ENCODE data around the gene COL23A1. TPM values are rescaled to one million over a fixed set of nuclear protein-coding genes. Genes with fewer than 3 reads are reported as not detected.

Gene COL23A1
- total RNA-seq, 1 donor from 2014 or later, result 0.12 TPM

DNA sequence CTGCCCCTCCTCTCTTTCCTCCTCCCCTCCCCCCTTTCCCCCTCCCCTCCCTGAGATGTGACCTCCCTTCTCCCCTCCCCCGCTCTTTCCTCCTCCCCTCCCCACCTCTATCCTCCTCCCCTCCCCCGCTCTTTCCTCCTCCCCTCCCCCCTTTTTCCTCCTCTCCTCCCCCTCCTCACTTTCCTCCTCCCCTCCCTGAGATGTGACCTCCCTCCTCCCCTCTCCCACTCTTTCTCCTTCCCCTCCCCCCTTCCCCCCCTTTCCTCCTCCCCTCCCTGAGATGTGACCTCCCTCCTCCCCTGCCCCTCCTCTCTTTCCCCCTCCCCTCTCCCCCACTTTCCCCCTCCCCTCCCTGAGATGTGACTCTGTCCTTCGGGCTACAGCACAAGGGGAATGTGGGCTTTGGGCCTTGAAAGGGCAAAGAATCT lies 169.8 kb downstream of the COL23A1 start:
- H3K4me3 Mint-ChIP-seq (ENCODE audit: unreplicated experiment), result no peak overlapping the region
- H3K4me1 Mint-ChIP-seq (ENCODE audit: low read depth), result peaks cover 2% of the 10 kb centered on the region
- no peaks in the 10 kb centered on the region for H3K9me3 Mint-ChIP-seq (ENCODE audit: low read depth)
- DNase-seq (ENCODE audit: low spot score), result no peak
- no peak overlapping the region for H3K27ac Mint-ChIP-seq (ENCODE audit: unreplicated experiment)
- H3K36me3 Mint-ChIP-seq (ENCODE audit: low read depth), result no peaks in the 10 kb centered on the region
- peaks cover 9% of the 10 kb centered on the region for H3K27me3 Mint-ChIP-seq (ENCODE audit: low read depth)
- no peak for TF ChIP-seq CTCF (IDR thresholded peaks at IDR 0.05)

GRCh38 chr5:178419651-178420050 lies 170.5 kb downstream of the COL23A1 start:
- no peaks in the 10 kb centered on the region for H3K9me3 Mint-ChIP-seq (ENCODE audit: low read depth)
- TF ChIP-seq CTCF (IDR thresholded peaks at IDR 0.05), result no peak
- DNase-seq (ENCODE audit: low spot score), result no peak
- no peaks in the 10 kb centered on the region for H3K36me3 Mint-ChIP-seq (ENCODE audit: low read depth)
- no peak overlapping the region for H3K27ac Mint-ChIP-seq (ENCODE audit: unreplicated experiment)
- H3K27me3 Mint-ChIP-seq (ENCODE audit: low read depth), result peaks cover 9% of the 10 kb centered on the region
- H3K4me1 Mint-ChIP-seq (ENCODE audit: low read depth), result peaks cover 2% of the 10 kb centered on the region
- no peak overlapping the region for H3K4me3 Mint-ChIP-seq (ENCODE audit: unreplicated experiment)

DNA sequence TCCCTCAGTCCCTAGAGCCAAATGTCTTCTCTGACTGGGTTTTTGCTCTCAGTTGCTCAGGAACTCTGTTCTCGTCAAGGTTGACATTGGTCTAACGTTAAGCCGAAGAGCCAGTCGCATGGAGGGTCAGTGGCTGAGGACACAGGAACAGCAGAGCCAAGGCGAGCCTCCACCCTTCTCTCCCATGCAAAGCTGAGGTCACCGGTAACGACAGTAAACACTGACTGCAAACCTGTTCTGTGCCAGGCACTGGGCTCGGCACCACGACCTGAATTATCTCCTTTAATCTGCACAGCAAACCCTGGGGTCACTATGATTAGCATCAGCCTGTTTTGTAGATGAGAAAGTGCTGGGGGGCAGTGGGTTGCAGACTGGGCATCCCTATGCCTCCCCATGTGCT lies 171.0 kb downstream of the COL23A1 start:
- TF ChIP-seq CTCF (IDR thresholded peaks at IDR 0.05), result no peak

GRCh38 chr5:178418471-178419010 lies 171.7 kb downstream of the COL23A1 start:
- H3K27me3 Mint-ChIP-seq (ENCODE audit: low read depth), result peaks cover 13% of the 10 kb centered on the region

More for the DNA sequence above, 171.0 kb downstream of the COL23A1 start:
- Mint-ChIP-seq H3K9me3 (ENCODE audit: low read depth) (no peaks in the 10 kb centered on the region), H3K36me3 (ENCODE audit: low read depth) (no peaks in the 10 kb centered on the region), H3K27me3 (ENCODE audit: low read depth) (peaks cover 9% of the 10 kb centered on the region), H3K4me3 (ENCODE audit: unreplicated experiment) (no peak overlapping the region), H3K4me1 (ENCODE audit: low read depth) (peaks cover 2% of the 10 kb centered on the region), H3K27ac (ENCODE audit: unreplicated experiment) (no peak overlapping the region)
- no peak for DNase-seq (ENCODE audit: low spot score)

DNA sequence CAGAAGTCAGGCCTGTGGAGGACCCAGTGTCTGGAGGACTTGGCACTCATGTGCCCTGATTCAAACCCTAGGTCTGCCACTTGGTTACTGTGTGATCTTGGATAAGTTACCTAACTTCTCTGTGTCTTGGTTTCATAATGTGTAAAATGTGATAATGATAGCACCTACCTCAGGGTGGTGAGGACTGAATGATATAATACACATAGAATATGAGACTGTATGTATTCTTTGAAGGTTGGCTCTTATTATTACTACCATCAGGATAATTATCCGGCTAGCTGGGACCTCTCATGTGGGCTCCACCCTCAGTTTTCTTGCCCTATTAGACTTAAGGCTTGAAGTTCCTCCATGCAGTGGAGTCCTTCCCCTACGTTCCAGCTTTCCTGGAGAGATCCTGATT lies 172.2 kb downstream of the COL23A1 start:
- no peaks in the 10 kb centered on the region for H3K9me3 Mint-ChIP-seq (ENCODE audit: low read depth)
- no peak for TF ChIP-seq CTCF (IDR thresholded peaks at IDR 0.05)
- H3K27ac Mint-ChIP-seq (ENCODE audit: unreplicated experiment), result no peak overlapping the region
- no peak overlapping the region for H3K4me3 Mint-ChIP-seq (ENCODE audit: unreplicated experiment)
- peaks cover 2% of the 10 kb centered on the region for H3K4me1 Mint-ChIP-seq (ENCODE audit: low read depth)
- H3K27me3 Mint-ChIP-seq (ENCODE audit: low read depth), result peaks cover 15% of the 10 kb centered on the region
- no peaks in the 10 kb centered on the region for H3K36me3 Mint-ChIP-seq (ENCODE audit: low read depth)
- no peak for DNase-seq (ENCODE audit: low spot score)

More at GRCh38 chr5:178418471-178419010, 171.7 kb downstream of the COL23A1 start:
- Mint-ChIP-seq H3K9me3 (ENCODE audit: low read depth) (no peaks in the 10 kb centered on the region), H3K4me1 (ENCODE audit: low read depth) (peaks cover 2% of the 10 kb centered on the region), H3K27ac (ENCODE audit: unreplicated experiment) (no peak overlapping the region), H3K36me3 (ENCODE audit: low read depth) (no peaks in the 10 kb centered on the region), H3K4me3 (ENCODE audit: unreplicated experiment) (no peak overlapping the region)
- no peak for TF ChIP-seq CTCF (IDR thresholded peaks at IDR 0.05)
- no peak for DNase-seq (ENCODE audit: low spot score)

Data from chondrocyte (in vitro differentiated cells).